A204.1 (cell line): ENCODE data around the gene FGF22.

ENCODE experiments used
- FAIRE-seq: peaks from 2 replicates; lab custom pipeline; 2012; peaks lifted over from hg19 to GRCh38; lab: Jason Lieb, UNC

FGF22 gene

DNA sequence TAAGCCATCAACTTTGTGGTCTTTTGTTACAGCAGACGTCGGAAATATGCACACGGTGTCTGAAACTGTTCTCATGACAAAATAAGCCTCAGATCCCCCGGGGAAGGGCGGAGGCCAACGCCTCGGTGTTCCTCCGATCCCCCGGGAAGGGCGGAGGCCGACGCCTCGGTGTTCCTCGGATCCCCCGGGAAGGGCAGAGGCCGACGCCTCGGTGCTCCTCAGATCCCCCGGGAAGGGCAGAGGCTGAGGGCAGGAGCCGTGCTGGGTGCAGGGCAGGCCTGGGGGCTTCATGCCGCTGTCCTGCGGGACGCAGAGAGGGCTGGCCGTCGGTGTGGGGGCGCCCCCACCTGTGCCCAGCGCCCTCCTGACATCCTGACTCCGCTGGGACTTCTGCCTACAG, 4.7 kb downstream of the FGF22 start:
- no peak for FAIRE-seq

DNA sequence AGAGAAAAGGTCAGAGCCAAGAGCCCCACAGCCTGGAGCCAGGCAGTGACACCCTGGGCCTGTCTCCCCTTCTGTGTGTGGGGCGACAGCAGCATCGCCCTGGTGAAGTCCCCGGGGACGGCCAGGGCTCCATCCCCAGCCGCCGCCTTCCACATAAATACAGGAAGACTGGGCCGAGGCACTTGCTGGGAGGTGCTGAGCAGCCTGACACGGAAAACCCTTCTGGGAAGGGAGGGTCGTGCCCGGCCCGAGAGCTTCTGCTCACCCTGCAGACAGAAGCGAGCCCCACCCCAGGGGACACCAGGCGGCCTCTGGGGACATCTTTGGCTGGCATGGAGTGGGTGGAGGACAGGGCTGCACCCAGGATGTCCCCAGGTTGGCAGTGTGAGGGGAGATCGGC, 5.1 kb downstream of the FGF22 start:
- FAIRE-seq: no peak

DNA sequence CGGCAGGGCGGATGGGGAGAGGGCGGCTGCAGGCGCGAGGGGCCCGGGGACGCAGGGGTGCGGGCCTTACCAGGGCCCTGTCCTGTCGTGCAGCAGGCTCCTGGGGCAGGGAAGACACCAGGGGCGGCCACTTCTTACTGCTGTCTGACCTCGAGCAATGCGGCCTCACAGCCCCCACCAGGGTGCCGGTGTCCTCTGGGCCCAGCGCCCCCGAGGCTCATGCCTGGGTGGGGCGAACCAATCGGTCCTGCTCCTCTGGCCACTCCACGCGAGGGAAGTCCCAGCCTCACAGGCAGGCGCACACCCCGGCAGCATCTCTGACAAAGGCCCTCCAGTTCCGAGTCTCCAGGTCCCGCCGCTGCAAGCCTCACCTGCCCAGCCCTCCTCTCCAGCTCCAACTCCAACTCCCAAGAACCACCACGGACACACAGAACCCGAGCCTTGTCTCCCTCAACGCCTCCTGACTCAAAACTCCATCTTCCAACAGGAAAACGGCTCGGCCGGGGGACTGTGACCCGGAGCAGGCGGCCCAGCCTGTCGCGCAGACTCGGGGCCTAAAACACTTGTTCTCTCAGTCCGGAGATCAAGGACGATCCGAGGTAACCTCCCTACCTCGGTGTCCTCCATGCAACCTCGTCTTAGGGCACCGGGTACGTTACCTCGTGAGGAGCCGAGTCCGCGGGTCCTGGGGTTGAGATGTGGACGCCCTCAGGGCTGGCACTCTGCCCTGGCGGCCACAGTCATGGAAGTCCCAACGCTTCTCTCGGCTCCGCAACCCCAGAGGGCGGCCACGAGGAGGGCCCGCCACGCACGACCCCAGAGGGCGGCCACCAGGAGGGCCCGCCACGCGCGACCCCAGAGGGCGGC, 6.5 kb downstream of the FGF22 start:
- no peak for FAIRE-seq

DNA sequence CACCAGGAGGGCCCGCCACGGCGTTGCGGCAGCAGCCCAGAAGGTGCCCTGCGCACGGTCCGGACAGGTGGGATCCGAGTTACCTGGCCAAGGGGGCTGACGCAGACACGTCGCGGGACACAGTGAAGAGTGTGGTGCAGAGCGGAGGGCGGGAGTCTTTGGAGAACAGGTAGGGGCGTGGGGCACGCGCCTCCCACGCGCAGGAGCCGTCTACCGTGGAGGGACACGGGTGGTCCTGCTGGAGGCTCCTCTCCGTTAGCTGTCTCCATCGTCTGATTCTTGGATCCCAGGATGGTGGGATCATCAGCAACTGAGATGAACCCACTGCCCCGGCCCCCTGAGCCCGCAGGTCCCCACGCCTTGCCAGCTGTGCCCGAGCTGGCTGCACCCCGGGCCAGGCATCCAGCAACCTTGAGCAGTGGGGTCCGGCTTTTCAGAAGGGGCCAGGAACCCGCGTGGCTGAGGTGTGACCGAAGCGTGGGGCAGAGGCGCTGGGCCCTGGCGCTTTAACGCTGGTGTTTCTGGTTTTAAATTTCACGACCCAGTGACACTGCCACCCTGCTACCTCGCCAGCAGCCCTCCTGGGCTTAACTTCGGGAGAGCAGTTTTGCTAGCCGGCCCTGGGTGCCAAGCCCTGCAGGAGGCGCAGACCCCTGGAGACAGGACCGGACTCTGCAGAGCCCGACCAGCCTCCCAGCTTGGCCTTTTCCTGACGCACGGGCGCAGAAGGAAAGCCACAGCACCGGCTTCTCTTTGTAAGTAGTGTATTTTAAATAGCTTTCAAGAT, 7.3 kb downstream of the FGF22 start:
- no peak for FAIRE-seq

DNA sequence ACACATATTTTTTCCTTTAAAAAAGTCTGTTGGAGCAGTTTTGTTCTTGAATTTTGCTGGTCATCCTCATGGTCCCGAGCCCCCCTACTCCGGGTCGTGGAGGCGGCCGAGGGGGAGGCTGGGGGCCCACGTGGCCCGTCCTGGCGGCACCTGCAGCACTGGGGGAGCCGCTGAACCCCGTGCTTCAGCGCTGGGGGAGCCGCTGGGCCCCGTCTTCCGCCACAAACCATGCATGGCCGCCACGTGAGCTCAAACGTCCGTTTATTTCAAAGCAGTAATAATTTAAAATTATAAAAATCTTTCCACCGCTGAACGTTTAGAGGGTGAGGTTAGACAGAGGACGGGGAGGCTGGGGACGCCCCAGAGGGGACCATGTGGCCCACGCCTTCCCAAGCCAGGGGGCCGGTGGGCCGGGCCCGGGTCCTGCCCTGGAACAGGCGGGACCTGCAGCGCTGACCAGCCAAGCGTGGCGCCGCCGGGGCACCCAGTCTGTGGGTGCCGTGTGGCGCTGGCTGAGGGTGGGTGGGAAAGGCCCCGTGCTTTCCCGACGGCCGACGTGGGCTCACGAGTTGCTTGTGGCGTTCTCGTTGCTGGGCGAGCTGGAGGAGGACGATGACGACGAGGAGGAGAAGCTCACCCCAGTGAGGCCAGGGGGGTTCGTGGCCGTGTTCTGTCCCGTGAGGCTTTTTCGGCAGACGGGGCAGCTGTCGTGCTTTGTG, 8.0 kb downstream of the FGF22 start:
- FAIRE-seq: no peak

DNA sequence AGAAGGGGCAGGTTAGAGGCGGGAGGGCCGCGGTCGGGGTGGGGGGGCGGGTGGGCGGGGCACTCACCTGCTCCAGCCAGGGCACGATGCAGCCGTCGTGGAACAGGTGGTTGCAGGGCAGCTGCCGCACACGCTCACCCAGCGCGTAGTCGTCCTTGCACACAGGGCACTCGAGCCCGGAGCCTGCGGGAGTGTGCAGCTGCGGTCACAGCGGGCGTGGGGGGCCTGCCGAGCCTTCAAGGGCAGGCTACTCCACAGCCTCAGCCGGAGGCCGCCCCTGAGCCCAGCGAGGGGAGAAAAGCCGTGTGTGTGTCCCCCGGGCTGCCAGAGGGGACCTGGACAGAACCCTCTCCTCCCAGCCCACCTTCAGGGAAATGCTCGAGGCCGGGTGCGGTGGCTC, 8.6 kb downstream of the FGF22 start:
- no peak for FAIRE-seq

DNA sequence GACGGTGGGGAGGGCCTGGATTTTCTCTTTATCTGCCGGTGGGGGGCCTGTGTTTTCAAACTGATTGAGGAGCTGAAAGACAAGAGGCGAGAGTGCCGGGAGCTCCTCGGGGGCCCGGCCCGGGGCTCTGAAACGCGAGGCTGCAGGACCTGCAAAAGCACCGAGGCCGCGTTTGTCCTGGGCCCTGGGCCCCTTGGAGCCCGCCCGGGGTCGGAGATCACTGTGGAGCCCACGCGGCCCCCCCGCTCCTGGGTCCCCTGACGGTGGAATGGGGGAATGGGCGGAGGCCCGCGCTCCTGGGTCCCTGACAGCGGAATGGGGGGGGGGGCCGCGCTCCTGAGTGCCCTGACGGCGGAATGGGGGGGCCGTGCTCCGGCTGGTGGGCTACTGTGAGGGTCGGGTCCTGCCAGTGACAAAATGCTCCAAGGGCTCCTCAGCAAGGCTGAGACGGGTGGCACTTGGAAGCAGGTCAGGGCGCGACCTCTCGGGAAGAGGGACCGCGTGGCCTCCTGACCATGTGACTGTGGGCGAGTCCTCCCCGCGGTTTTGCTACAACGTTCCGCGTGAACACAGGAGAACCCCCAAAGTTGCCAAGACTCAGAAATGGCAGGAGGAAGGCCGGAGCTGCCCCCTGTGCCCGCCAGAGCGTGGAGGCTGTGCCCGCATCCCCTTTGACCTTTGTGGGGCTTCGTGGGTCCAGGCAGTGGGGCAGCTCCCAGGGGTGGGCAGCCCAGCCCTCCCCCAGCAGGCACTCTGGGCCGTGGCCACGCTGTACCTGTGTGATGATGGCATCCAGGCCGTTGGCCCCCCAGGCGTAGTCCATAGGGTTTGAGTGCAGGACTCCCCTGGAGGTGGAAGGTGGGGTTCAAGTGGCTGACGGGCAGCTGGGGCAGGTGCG, 9.5 kb downstream of the FGF22 start:
- no peak for FAIRE-seq

DNA sequence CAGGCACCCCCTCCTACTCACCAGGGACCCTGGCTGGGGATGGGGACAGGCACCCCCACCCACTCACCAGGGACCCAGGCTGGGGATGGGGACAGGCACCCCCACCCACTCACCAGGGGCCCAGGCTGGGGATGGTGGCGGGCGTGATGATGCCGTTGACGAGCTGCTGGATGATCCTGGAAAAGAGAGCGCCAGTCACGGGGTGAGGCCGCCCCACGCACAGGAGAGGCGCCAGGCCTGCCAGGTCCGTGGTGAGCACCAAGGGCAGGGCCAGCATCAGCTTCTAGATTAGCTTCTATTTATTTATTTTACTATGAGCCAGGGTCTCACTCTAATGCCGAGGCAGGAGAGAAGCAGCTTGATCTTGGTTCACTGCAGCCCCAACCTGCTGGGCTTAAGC, 10.4 kb downstream of the FGF22 start:
- FAIRE-seq: no peak

DNA sequence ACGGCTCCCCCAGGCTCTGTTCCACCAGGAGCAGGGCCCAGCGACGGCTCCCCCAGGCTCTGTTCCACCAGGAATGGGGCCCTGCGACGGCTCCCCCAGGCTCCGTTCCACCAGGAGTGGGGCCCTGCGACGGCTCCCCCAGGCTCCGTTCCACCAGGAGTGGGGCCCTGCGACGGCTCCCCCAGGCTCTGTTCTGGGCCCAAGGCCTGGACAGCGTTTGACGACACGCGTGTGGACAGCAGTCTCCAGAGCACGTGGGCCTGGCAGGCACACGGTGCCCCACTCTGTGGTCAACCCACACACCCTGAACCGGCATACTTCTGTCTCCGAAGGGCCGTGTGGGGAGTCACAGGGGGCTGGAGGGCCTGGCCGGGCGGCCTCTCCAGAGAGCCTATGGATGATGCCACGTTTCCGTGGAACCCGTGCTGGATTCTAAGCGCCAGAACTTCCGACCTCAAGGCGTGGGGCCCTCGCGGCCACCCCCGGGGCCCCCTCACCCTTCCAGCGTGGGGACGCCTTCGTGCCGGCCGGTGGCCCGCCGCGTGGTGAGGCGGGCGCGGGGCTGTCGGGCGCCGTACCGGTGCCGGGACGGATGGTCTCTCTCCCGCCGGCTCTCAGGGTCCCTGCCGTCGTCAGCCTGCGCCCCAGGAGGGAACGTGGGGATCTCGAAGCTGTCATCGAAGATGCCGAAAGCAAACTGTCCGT, 11.6 kb downstream of the FGF22 start:
- no peak for FAIRE-seq

DNA sequence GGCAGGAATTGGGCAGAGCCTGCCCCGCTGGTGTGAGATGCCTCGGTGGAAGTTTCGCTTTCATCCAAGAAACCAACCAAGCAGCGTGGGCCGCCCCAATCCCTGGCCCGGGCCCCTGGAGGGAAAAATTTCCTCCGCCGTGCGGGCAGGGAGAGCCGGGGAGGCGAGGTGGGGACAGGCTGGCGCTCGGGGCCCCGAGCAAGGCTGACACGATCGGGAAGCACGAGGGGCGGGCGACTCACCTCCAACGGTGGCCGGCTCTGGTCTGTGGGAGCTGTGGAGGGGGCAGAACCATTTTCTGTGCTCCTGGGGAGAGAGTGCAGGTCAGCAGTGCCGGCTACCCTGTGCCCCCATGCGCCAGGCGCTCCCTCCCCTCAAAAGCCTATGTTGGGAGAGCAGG, 12.3 kb downstream of the FGF22 start:
- no peak for FAIRE-seq

DNA sequence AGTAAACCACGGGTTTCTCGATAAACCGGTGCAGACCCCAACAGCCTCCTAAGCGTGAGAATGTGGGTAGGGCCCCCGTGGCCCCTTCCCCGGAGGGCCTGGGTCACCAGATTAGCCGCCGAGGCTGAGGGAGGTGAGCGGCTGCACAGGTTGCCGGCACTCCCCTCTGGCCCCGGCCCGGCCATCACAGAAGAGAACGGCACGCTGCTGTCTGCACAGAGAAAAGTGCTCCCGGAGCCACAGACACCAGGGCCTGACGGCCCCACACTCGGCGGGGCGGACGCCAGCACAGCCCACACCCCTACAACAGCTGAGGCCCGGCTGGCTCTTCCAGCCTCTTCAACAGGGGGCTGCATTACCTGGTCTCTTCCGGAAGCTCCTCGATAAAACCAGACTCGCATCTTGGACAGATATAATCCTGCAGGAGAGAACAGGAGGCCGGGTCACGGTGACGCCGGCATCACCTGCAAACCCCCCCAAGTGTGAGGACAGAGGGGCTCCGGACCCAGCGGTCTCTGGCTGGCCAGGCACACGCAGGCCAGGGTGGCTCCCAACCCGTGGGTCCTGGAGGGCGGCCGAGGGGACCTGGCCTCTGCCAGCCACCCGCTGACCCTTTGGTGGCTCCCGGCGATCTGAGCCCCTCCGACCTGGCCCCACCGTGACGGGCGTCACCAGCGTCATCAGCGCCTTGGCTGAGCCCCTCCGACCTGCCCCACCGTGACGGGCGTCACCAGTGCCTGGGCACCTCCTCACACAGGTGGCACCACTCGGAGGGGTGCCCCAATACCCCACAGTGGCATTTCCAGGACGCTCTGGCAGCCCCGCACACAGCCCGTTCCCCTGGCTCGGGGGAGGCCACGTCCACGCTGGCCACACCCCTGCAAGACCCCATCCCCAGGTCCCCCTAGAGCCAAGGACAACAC, 13.0 kb downstream of the FGF22 start:
- FAIRE-seq: no peak

DNA sequence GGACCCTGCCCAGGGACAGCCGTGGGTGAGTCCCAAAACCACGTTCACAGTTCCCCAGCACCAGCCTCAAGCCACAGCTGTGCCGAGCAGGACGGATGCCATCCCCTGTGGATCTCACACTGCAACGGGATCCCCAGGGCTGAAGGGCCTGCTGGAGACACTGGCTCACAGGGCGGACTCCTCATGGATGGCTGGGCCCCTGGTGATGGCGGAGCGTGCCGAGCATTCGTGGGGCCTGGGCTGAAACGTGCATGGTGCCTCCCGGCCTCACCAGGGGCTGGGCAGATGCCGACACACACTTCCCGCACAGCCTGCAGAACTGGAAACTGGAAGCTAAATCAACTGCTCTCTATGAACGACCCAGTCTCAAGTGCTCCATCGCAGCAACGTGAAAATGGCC, 13.7 kb downstream of the FGF22 start:
- FAIRE-seq: no peak

DNA sequence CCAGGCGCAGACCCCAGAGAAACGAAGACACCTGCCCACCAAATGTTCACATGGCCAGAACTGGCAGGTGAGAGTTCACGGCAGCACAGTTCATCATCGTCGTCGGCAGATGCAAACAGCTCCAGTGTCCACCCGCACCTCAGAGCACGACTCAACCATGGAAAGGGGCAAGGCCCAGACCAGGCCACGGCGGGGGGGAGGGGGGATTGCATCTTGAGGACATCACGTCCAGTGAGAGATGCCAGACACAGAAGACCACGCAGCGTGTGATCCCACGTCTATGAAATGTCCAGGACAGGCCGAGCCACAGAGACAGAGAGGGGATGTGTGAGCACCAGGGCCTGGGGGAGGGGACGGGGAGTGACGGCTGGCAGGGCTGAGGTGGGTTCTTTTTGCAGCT, 16.0 kb downstream of the FGF22 start:
- no peak for FAIRE-seq

DNA sequence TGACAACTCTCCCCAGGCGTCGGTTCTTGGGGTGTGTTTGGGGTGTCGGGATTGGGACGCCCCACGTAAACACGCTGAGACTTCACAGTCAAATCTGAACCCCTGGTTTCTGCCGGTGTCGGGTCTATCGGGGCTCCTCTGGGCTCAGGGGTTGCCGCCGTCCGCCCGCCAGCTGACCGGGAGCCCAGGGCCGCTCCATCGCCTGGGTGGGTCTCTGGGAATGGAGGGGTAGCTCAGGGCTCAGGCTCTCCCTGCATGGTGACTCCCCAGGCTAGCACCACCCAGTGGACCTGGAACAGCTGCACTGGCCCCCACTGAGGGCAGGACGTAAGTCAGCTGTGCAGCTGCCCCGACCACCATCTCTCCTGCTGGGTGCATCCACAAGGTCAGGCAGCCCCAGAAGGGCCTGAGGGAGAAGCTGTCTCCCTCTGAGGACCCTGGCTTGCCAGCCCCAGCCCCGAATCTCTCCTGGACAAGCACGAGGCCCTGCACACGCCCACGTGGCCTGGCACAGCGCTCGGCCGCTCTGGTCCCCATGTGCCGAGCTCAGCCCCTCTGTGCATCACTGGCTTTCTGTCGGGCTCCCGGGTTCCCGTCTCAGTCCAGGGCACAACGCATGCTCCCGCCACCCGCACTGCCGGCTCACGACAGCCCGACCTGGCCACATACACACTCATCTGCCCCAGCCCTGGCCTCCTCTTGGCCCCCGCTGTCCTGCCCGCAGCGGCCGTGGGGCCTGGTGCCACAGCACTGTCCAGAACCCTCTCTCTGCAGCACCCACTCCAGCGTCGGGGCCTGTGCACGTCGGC, 17.3 kb downstream of the FGF22 start:
- no peak for FAIRE-seq

DNA sequence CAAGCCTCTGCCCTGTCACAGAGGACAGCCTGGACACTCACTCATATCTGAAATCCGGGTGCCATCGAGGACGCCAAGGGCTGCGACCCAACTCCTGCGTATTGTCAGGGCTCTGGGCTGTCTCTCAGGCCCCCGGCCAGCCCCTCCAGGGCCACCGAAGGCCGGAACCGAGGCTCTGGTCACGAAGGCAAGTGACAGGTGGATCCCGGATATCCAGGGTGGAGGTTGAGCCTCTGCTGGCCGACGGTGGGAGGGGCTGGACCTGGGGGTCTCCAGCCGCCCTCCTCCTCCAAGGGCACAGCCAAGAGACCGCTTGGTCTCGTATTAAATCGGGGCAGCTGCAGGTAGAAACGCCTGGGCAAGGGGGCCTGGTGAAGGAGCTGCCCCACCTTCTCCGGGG, 17.9 kb downstream of the FGF22 start:
- no peak for FAIRE-seq

DNA sequence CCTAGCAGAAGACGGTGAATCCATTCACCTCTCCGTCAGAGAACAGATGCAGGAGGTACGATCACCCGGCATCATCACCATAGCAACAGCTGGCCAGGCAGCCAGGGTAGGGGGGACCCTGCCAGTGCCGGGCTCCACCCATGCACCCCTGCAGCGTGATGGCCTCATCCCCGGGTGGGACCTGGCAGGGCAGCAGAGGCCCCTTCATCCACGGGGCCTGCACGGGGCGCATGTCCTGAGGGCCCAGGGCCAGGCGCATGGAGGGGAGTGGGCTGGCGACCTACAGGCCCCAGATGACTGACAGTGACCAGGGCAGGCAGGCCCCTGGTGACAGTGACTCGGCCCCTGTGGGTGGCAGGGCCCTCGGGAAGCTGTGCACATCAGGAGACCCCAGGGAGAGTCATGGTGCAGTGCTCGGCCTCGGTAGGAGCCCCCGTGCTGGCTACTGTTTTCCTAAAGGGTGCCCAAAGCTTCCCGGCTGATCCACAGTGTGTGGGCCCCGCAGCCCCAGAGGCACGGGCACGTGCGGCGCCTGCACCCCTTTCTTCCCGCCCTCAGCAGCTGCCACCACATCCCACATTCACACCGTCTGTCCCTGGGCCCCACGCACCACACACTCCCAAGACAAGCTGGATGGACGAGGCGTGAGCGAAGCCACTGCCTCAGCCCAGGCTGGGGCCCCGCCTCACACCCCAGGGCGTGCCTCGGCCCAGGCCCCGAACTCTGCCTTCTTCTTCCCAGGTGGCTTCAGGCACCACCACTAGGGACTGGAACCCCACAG, 18.6 kb downstream of the FGF22 start:
- FAIRE-seq: no peak

DNA sequence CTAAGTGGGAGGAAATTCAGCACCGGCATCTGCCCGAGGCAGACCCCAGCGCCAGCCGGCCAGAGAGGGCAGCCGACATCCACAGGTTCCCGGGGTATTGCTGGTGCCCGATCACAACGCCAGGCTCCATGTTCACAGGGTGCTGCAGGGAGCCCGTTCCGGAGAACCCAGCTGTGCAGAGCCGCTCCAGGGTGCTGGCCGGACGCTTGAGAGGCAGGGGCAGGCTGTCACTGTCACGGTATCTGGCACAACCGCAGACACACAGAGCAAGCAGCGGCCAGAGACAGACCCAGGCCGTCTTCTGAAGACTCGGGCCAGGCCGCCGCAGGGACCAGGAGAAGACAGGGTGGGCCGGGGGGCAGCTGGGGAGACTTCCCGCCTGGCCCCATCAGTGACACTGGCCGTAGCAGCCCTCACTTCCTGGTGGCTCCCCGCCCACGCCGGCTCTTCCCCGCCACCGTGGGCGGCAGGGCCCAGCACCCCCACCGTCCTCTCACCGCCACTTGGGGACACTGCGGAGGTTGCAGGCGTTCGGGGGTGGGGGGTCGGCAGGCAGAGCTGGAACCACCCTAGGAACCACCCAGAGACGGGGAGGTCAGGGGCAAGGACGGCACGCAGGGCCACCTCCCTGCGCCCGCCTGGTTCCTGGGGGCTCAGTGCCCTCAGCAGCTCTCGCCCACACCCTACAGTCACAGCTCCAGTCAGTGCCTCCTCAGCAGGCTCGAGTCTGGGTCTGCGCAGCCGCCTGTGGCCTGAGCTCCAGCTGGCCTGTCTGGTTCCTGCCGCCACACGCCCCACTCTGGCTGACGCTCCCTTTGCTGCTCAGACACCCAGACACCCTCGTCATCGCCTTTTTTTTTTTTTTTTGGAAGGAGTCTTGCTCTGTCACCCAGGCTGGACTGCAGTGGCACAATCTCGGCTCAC, 19.5 kb downstream of the FGF22 start:
- FAIRE-seq: no peak
